GM12878 (cell line): ENCODE data around the gene SMAD4. TPM values are rescaled to one million over a fixed set of nuclear protein-coding genes. Genes with fewer than 3 reads are reported as not detected.

Source experiments
- ATAC-seq: fragments of 200-7000 bp; cut with Tn5 transposase; 3 replicates; pipeline ENCODE4 v1.9.1; 2020; ENCODE audit warnings: mild to moderate bottlenecking, moderate library complexity
- BruUV-seq: library from RNA; stranded (reverse); fragments of 400-500 nt; replicated peaks from 2 replicates; lab custom pipeline; 2021; lab: Mats Ljungman, UMichigan
- CTCF ChIA-PET: fragments of 300-600 bp; sonication (Branson Sonifier 250); formaldehyde crosslinking; extraction: SDS; loops from one replicate; lab custom pipeline; 2021; ENCODE audit warnings: inconsistent platforms; lab: Yijun Ruan, JAX
- POLR2A ChIA-PET: fragments of 350-600 bp; formaldehyde crosslinking; extraction: SDS; loops from one replicate; lab custom pipeline; 2021; ENCODE audit warnings: inconsistent platforms; lab: Charles Lee
- RAD21 ChIA-PET: fragments of 300-600 bp; sonication (Branson Sonifier 250); formaldehyde crosslinking; loops from one replicate; lab custom pipeline; 2023; ENCODE audit warnings: antibody characterized with exemption; ENCODE audit not compliant: unreplicated experiment; lab: Charles Lee
- SMC1A ChIA-PET: fragments of 300-600 bp; sonication (Branson Sonifier 250); formaldehyde crosslinking; loops from one replicate; lab custom pipeline; 2023; ENCODE audit not compliant: unreplicated experiment, uncharacterized antibody; lab: Charles Lee
- DNase-seq: peaks from one replicate; pipeline ENCODE4 v3.0.0-alpha.2; 2011; ENCODE audit warnings: low read depth, low spot score
- FAIRE-seq: peaks from 3 replicates; lab custom pipeline; 2011; peaks lifted over from hg19 to GRCh38; lab: Jason Lieb, UNC
- H2AFZ ChIP-seq: 2 replicates; pipeline ENCODE4 v1.6.0; 2011; ENCODE audit warnings: low read depth, low read length, control low read depth; ENCODE audit not compliant: control insufficient read depth
- H3K27ac ChIP-seq: 2 replicates; pipeline ENCODE4 v1.5.1; 2011; ENCODE audit warnings: control low read depth; ENCODE audit not compliant: control insufficient read depth, insufficient read depth
- H3K27me3 ChIP-seq, 2 experiments: replicated peaks in 1 of 2; 2 replicates each; pipeline versions ENCODE4 v1.6.0 to v1.6.1; 2011; ENCODE audit warnings: low read length in 1 of 2; ENCODE audit not compliant: control insufficient read depth in 2 of 2, insufficient read depth in 2 of 2
- H3K36me3 ChIP-seq, 2 experiments: 2 replicates each; pipeline ENCODE4 v1.5.1; 2011; ENCODE audit warnings: low read length in 1 of 2; ENCODE audit not compliant: control insufficient read depth in 2 of 2, insufficient read depth in 2 of 2
- H3K4me1 ChIP-seq: 2 replicates; pipeline ENCODE4 v1.6.1; 2011; ENCODE audit warnings: mild to moderate bottlenecking, low read length, moderate library complexity, mixed read lengths; ENCODE audit not compliant: control insufficient read depth, insufficient read depth
- H3K4me2 ChIP-seq: 2 replicates; pipeline ENCODE4 v1.6.0; 2011; ENCODE audit warnings: control low read depth; ENCODE audit not compliant: control insufficient read depth, insufficient read depth
- H3K4me3 ChIP-seq: fragments of 200-600 bp; sonication (generic); 2 replicates; pipeline ENCODE4 v1.5.1; 2016
- H3K79me2 ChIP-seq: 2 replicates; pipeline ENCODE4 v1.6.0; 2011; ENCODE audit warnings: low read length; ENCODE audit not compliant: control insufficient read depth, insufficient read depth
- H3K9ac ChIP-seq: 2 replicates; pipeline ENCODE4 v1.8.0; 2011; ENCODE audit warnings: low read length, control low read depth, mixed read lengths; ENCODE audit not compliant: control insufficient read depth, insufficient read depth
- H3K9me3 ChIP-seq: replicated peaks from 3 replicates; pipeline ENCODE4 v1.5.1; 2011; ENCODE audit warnings: mild to moderate bottlenecking, low read length; ENCODE audit not compliant: control insufficient read depth, insufficient read depth
- H4K20me1 ChIP-seq: 2 replicates; pipeline ENCODE4 v1.6.0; 2011; ENCODE audit not compliant: control insufficient read depth, insufficient read depth
- ASH2L ChIP-seq: fragments of 300-600, 200-600 bp; sonication (generic); IDR thresholded peaks from 2 replicates; pipeline ENCODE4 v1.6.1; 2017; ENCODE audit warnings: low read depth, mild to moderate bottlenecking, borderline replicate concordance
- EP300 ChIP-seq, 2 experiments: fragments of 150-350 bp in 1 of 2; IDR thresholded peaks; 2 replicates each; pipeline ENCODE4 v1.6.1; 2011 to 2012; ENCODE audit warnings: low read depth in 2 of 2, low read length in 2 of 2, borderline replicate concordance in 1 of 2, improper control_type of control experiment in 1 of 2, inconsistent platforms in 1 of 2; ENCODE audit not compliant: control insufficient read depth in 1 of 2
- JUNB ChIP-seq: IDR thresholded peaks from 2 replicates; pipeline ENCODE4 v1.6.1; 2016; ENCODE audit warnings: antibody characterized with exemption, mild to moderate bottlenecking
- KLF5 ChIP-seq: fragments of 450-650 bp; IDR thresholded peaks from 2 replicates; pipeline ENCODE4 v1.6.1; 2014; ENCODE audit warnings: mild to moderate bottlenecking; ENCODE audit not compliant: partially characterized antibody
- SMAD1 ChIP-seq: fragments of 450-650 bp; IDR thresholded peaks from 2 replicates; pipeline ENCODE4 v1.6.1; 2018; ENCODE audit warnings: mild to moderate bottlenecking, low read depth; ENCODE audit not compliant: partially characterized antibody
- WGBS: methylation state at CpG from one replicate; pipeline ENCODE4 v1.1.6; 2016; ENCODE audit warnings: low lambda C conversion rate; ENCODE audit not compliant: insufficient replicate concordance, insufficient coverage; ENCODE audit errors: missing lambda C conversion rate; 5-methylcytosine and 5-hydroxymethylcytosine counted together
- in situ Hi-C: fragments of 300-500 bp; cut with MboI; formaldehyde crosslinking; loops from 9 replicates; pipeline ENCODE4 v1.14.3; 2018; ENCODE audit warnings: mixed read lengths
- intact Hi-C: fragments of 100-400 bp; cut with micrococcal nuclease; formaldehyde crosslinking; loops from one replicate; pipeline ENCODE4 v1.14.2; 2022; ENCODE audit not compliant: unreplicated experiment
- polyA plus RNA-seq, 11 experiments: library from polyadenylated mRNA; depleted of rRNA in 4 of 11; unstranded in 6 of 11; stranded (reverse) in 5 of 11; fragments of >200 nt; fragmentation: Nextera tagmentation in 4 of 11; fragmentation: Illumina TruSeq in 1 of 11; extraction: Ambion mirVana in 4 of 11; extraction: Trizol in 1 of 11; gene quantifications; 1 replicate in 1 of 11; 2 replicates in 10 of 11; pipeline versions ENCODE4 v1.2.1 to v1.2.3, GENCODE V29; 2011 to 2016; ENCODE audit warnings: inconsistent platforms in 2 of 11, missing spikeins in 2 of 11, low read depth in 1 of 11
- total RNA-seq, 4 experiments: library from RNA; depleted of rRNA in 3 of 4; stranded (reverse); fragments of >200 nt in 3 of 4; fragmentation: Illumina TruSeq in 1 of 4; extraction: Trizol in 1 of 4; gene quantifications; 2 replicates each; pipeline versions ENCODE4 v1.2.1 to v1.2.3, GENCODE V29; 2013 to 2021
- TF ChIP-seq, protein P1 (sequence below): fragments of 450-650 bp; IDR thresholded peaks from 2 replicates; pipeline ENCODE4 v1.6.1; 2018; ENCODE audit warnings: mild to moderate bottlenecking, low read depth, moderate library complexity; ENCODE audit not compliant: partially characterized antibody

SMAD4 gene
- total and polyA plus RNA-seq, 10 of the 15 experiments (the other 5 are each of a cell fraction or from before 2014, with no cell fraction given): 9.6 to 99.9 (median 37.5) TPM

DNA sequence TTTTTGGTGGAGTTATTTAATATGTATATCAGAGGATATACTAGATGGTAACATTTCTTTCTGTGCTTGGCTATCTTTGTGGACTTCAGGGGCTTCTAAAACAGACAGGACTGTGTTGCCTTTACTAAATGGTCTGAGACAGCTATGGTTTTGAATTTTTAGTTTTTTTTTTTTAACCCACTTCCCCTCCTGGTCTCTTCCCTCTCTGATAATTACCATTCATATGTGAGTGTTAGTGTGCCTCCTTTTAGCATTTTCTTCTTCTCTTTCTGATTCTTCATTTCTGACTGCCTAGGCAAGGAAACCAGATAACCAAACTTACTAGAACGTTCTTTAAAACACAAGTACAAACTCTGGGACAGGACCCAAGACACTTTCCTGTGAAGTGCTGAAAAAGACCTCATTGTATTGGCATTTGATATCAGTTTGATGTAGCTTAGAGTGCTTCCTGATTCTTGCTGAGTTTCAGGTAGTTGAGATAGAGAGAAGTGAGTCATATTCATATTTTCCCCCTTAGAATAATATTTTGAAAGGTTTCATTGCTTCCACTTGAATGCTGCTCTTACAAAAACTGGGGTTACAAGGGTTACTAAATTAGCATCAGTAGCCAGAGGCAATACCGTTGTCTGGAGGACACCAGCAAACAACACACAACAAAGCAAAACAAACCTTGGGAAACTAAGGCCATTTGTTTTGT, 52.7 kb downstream of the SMAD4 start:
- ChIA-PET CTCF (interaction anchor here (0.7 kb wide), 1 partner anchor 948 kb away, joined by 3 read pairs; no protein-coding TSS in a partner anchor), POLR2A (interaction anchor here (0.6 to 1.1 kb wide), 3 partner anchors 26 to 249 kb away, joined by 3 read pairs; no protein-coding TSS in a partner anchor), SMC1A (interaction anchor here (3.0 kb wide), 1 partner anchor 15 kb away, joined by 13 read pairs; no protein-coding TSS in a partner anchor), RAD21 (no interaction called here)
- Histone ChIP-seq H3K27ac (peak overlapping the region; percentile 33), H3K9me3 (no peaks in the 10 kb centered on the region; the same call in 2 of the 3 replicates), H3K4me1 (peaks cover 3% of the 10 kb centered on the region), H3K27me3 (no peaks in the 10 kb centered on the region), H2AFZ (no peak overlapping the region), H4K20me1 (no peaks in the 10 kb centered on the region; the same call in 1 of the 2 replicates), H3K4me3 (no peak overlapping the region), H3K79me2 (no peaks in the 10 kb centered on the region), H3K36me3 (peaks cover 0 to 29% of the 10 kb centered on the region in 2 experiments), H3K4me2 (no peak overlapping the region), H3K9ac (no peak overlapping the region)
- TF ChIP-seq JUNB (peak; percentile 39), EP300 (IDR thresholded peaks at IDR 0.05; ENCODE audit: borderline replicate concordance in 1 of 2, control insufficient read depth in 1 of 2, low read depth in 2 of 2, low read length in 2 of 2) (peak in 1 of 2 experiments; percentile 53; a peak in 1 of 4 replicates), SMAD1 (no peak), ASH2L (0 out of 2 replicates have a peak, but pooled peaks have one; percentile 39), KLF5 (no peak)
- TF ChIP-seq, protein P1, sequence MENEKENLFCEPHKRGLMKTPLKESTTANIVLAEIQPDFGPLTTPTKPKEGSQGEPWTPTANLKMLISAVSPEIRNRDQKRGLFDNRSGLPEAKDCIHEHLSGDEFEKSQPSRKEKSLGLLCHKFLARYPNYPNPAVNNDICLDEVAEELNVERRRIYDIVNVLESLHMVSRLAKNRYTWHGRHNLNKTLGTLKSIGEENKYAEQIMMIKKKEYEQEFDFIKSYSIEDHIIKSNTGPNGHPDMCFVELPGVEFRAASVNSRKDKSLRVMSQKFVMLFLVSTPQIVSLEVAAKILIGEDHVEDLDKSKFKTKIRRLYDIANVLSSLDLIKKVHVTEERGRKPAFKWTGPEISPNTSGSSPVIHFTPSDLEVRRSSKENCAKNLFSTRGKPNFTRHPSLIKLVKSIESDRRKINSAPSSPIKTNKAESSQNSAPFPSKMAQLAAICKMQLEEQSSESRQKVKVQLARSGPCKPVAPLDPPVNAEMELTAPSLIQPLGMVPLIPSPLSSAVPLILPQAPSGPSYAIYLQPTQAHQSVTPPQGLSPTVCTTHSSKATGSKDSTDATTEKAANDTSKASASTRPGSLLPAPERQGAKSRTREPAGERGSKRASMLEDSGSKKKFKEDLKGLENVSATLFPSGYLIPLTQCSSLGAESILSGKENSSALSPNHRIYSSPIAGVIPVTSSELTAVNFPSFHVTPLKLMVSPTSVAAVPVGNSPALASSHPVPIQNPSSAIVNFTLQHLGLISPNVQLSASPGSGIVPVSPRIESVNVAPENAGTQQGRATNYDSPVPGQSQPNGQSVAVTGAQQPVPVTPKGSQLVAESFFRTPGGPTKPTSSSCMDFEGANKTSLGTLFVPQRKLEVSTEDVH: no peak
- in situ Hi-C loops: no loop called here
- ATAC-seq (peak; percentile 70), DNase-seq (no peak), FAIRE-seq (peak; percentile 75)
- WGBS: 14% methylated on average over 2 of the region's 2 CpGs
- intact Hi-C loops: no loop called here
- BruUV-seq: no TSS peak
